GM23338 (cell line): ENCODE measurements around the gene OGT. TPM values are rescaled to one million over a fixed set of nuclear protein-coding genes. Genes with fewer than 3 reads are reported as not detected.

Source experiments
- ATAC-seq: fragments of 200-7000 bp; cut with Tn5 transposase; 3 replicates; pipeline ENCODE4 v1.9.1; 2020
- DNase-seq: peaks from one replicate; pipeline ENCODE4 v3.0.0-alpha.2; 2015; ENCODE audit warnings: low spot score
- H2AFZ ChIP-seq: fragments of 200-600 bp; sonication (generic); 2 replicates; pipeline ENCODE4 v1.8.0; 2016; ENCODE audit warnings: antibody characterized with exemption, mild to moderate bottlenecking, moderate library complexity
- H3F3A ChIP-seq: fragments of 200-600 bp; sonication (generic); replicated peaks from 2 replicates; pipeline ENCODE4 v1.8.0; 2017; ENCODE audit warnings: antibody characterized with exemption, mixed run types, low read depth
- H3K27ac ChIP-seq: fragments of 200-600 bp; sonication (generic); 2 replicates; pipeline ENCODE4 v1.6.1; 2016; ENCODE audit warnings: low read depth
- H3K27me3 ChIP-seq: fragments of 200-600 bp; sonication (generic); 2 replicates; pipeline ENCODE4 v1.8.0; 2016; ENCODE audit warnings: mild to moderate bottlenecking, mixed run types, moderate library complexity; ENCODE audit not compliant: insufficient read depth
- H3K36me3 ChIP-seq: fragments of 200-600 bp; sonication (generic); 2 replicates; pipeline ENCODE4 v1.8.0; 2016; ENCODE audit warnings: mild to moderate bottlenecking; ENCODE audit not compliant: insufficient read depth
- H3K4me1 ChIP-seq: fragments of 200-600 bp; sonication (generic); 2 replicates; pipeline ENCODE4 v1.8.0; 2016; ENCODE audit warnings: mild to moderate bottlenecking, moderate library complexity; ENCODE audit not compliant: insufficient read depth
- H3K4me2 ChIP-seq: fragments of 200-600 bp; sonication (generic); 2 replicates; pipeline ENCODE4 v1.7.1; 2017; ENCODE audit warnings: mixed run types
- H3K4me3 ChIP-seq: fragments of 200-600 bp; sonication (generic); 2 replicates; pipeline ENCODE4 v1.6.1; 2016; ENCODE audit warnings: mixed run types
- H3K79me2 ChIP-seq: fragments of 200-600 bp; sonication (generic); replicated peaks from 2 replicates; pipeline ENCODE4 v1.8.0; 2017; ENCODE audit warnings: mild to moderate bottlenecking; ENCODE audit not compliant: insufficient read depth
- H3K9me2 ChIP-seq: fragments of 200-600 bp; sonication (generic); 2 replicates; pipeline ENCODE4 v1.8.0; 2017; ENCODE audit not compliant: insufficient read depth
- H4K20me1 ChIP-seq: fragments of 200-600 bp; sonication (generic); replicated peaks from 2 replicates; pipeline ENCODE4 v1.8.0; 2017; ENCODE audit warnings: mild to moderate bottlenecking; ENCODE audit not compliant: insufficient read depth
- H3K27ac Mint-ChIP-seq: 2 replicates; pipeline ENCODE4 v1.8.0; 2020; ENCODE audit warnings: inconsistent platforms, mild to moderate bottlenecking, moderate library complexity, mixed read lengths
- H3K27me3 Mint-ChIP-seq: 3 replicates; pipeline ENCODE4 v1.8.0; 2022; ENCODE audit warnings: low read depth, mild to moderate bottlenecking, moderate library complexity, mixed read lengths, inconsistent platforms; ENCODE audit not compliant: insufficient read depth, poor library complexity
- H3K36me3 Mint-ChIP-seq: 3 replicates; pipeline ENCODE4 v1.8.0; 2021; ENCODE audit warnings: low read depth, mild to moderate bottlenecking, inconsistent platforms, moderate library complexity, mixed read lengths
- H3K4me1 Mint-ChIP-seq: 3 replicates; pipeline ENCODE4 v1.8.0; 2020; ENCODE audit warnings: mild to moderate bottlenecking, inconsistent platforms, mixed read lengths
- H3K4me3 Mint-ChIP-seq: 3 replicates; pipeline ENCODE4 v1.8.0; 2021; ENCODE audit warnings: moderate library complexity, mild to moderate bottlenecking, inconsistent platforms, mixed read lengths
- H3K9me3 Mint-ChIP-seq: 3 replicates; pipeline ENCODE4 v1.8.0; 2020; ENCODE audit warnings: moderate library complexity, mild to moderate bottlenecking, inconsistent platforms, mixed read lengths
- CTCF ChIP-seq, 2 experiments: fragments of 200-600 bp in 1 of 2; sonication (generic) in 1 of 2; conservative IDR thresholded peaks; 2 replicates each; pipeline versions ENCODE4 v1.5.1 to v1.6.1; 2016 to 2017; ENCODE audit warnings: antibody characterized with exemption in 2 of 2, low read depth in 2 of 2, mild to moderate bottlenecking in 2 of 2, moderate library complexity in 1 of 2
- EZH2phosphoT487 ChIP-seq: fragments of 200-600 bp; sonication (generic); IDR thresholded peaks from one replicate; pipeline ENCODE4 v1.8.1; 2018; ENCODE audit warnings: antibody characterized with exemption; ENCODE audit not compliant: unreplicated experiment
- POLR2AphosphoS5 ChIP-seq: IDR thresholded peaks from 2 replicates; pipeline ENCODE4 v1.6.1; 2016; ENCODE audit warnings: antibody characterized with exemption, low read depth
- REST ChIP-seq: IDR thresholded peaks from one replicate; pipeline ENCODE4 v1.6.1; 2018; ENCODE audit warnings: antibody characterized with exemption; ENCODE audit not compliant: unreplicated experiment
- STAT1 ChIP-seq: IDR thresholded peaks from one replicate; pipeline ENCODE4 v1.6.1; 2016; ENCODE audit warnings: antibody characterized with exemption; ENCODE audit not compliant: unreplicated experiment
- polyA plus RNA-seq: library from polyadenylated mRNA; unstranded; fragments of >200 nt; fragmentation: Nextera tagmentation; extraction: Ambion mirVana; gene quantifications from 2 replicates; pipeline ENCODE4 v1.2.1, GENCODE V29; 2016
- total RNA-seq: library from RNA; depleted of rRNA; stranded (reverse); fragments of >200 nt; shearing (Covaris generic); gene quantifications from 2 replicates; pipeline ENCODE4 v1.2.3, GENCODE V29; 2014
- TF ChIP-seq, protein P1 (sequence below): IDR thresholded peaks from 2 replicates; pipeline ENCODE4 v1.6.1; 2016; ENCODE audit warnings: antibody characterized with exemption

Gene OGT
- total and polyA plus RNA-seq, 2 experiments from 2014 or later = 43.3 to 163 TPM

- H3K36me3 Mint-ChIP-seq = peaks cover 50% of the 10 kb centered on the region
- Histone ChIP-seq H3F3A (no peaks in the 10 kb centered on the region), H3K4me3 (no peak overlapping the region), H3K27ac (no peak overlapping the region), H3K79me2 (no peaks in the 10 kb centered on the region), H3K27me3 (no peaks in the 10 kb centered on the region), H3K4me2 (no peak overlapping the region), H4K20me1 (no peaks in the 10 kb centered on the region), H2AFZ (no peak overlapping the region), H3K4me1 (no peaks in the 10 kb centered on the region), H3K9me2 (no peaks in the 10 kb centered on the region), H3K36me3 (no peaks in the 10 kb centered on the region; the same call in 1 of the 2 replicates)
- DNase-seq = no peak
- TF ChIP-seq POLR2AphosphoS5 = no peak
- no peak for TF ChIP-seq CTCF (conservative IDR thresholded peaks at IDR 0.05; ENCODE audit: low read depth in 2 of 2)
- no peaks in the 10 kb centered on the region for H3K27me3 Mint-ChIP-seq
- no peaks in the 10 kb centered on the region; the same call in 2 of the 3 replicates for H3K9me3 Mint-ChIP-seq
- H3K4me1 Mint-ChIP-seq = peaks cover 3% of the 10 kb centered on the region; the same call in 1 of the 3 replicates
- no peak overlapping the region for H3K4me3 Mint-ChIP-seq
- no peak for ATAC-seq
- no peak overlapping the region for H3K27ac Mint-ChIP-seq
Observed at GRCh38 chrX:71606536-71607216, 73.8 kb downstream of the OGT start.

GRCh38 chrX:71607488-71607887, 74.6 kb downstream of the OGT start:
- H4K20me1 ChIP-seq = no peaks in the 10 kb centered on the region
- no peaks in the 10 kb centered on the region for H3K9me2 ChIP-seq
- H3K79me2 ChIP-seq = no peaks in the 10 kb centered on the region
- Mint-ChIP-seq H3K27me3 (no peaks in the 10 kb centered on the region), H3K27ac (no peak overlapping the region), H3K4me1 (peaks cover 3% of the 10 kb centered on the region; the same call in 1 of the 3 replicates), H3K9me3 (no peaks in the 10 kb centered on the region; the same call in 2 of the 3 replicates), H3K36me3 (peaks cover 44% of the 10 kb centered on the region), H3K4me3 (no peak overlapping the region)
- no peaks in the 10 kb centered on the region for H3F3A ChIP-seq
- no peak overlapping the region for H3K4me3 ChIP-seq
- ATAC-seq = no peak
- no peaks in the 10 kb centered on the region for H3K27me3 ChIP-seq
- no peaks in the 10 kb centered on the region for H3K4me1 ChIP-seq
- H3K4me2 ChIP-seq = no peak overlapping the region
- no peak for DNase-seq
- H3K27ac ChIP-seq = no peak overlapping the region
- no peaks in the 10 kb centered on the region; the same call in 1 of the 2 replicates for H3K36me3 ChIP-seq
- no peak overlapping the region for H2AFZ ChIP-seq
- no peak for TF ChIP-seq STAT1
- TF ChIP-seq CTCF (conservative IDR thresholded peaks at IDR 0.05; ENCODE audit: low read depth in 2 of 2) = no peak
- no peak for TF ChIP-seq EZH2phosphoT487
- TF ChIP-seq REST = no peak
- TF ChIP-seq, protein P1, sequence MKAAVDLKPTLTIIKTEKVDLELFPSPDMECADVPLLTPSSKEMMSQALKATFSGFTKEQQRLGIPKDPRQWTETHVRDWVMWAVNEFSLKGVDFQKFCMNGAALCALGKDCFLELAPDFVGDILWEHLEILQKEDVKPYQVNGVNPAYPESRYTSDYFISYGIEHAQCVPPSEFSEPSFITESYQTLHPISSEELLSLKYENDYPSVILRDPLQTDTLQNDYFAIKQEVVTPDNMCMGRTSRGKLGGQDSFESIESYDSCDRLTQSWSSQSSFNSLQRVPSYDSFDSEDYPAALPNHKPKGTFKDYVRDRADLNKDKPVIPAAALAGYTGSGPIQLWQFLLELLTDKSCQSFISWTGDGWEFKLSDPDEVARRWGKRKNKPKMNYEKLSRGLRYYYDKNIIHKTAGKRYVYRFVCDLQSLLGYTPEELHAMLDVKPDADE = no peak
